Putamen (tissue), 1 donor: ENCODE measurements around the gene POP7.
"Not testable (repeated sequence)": the region's sequence is repeated elsewhere in the genome, so short reads cannot be mapped to it uniquely, and the experiment has no call there.

Experiments used
- DNase-seq: peaks from one replicate; pipeline ENCODE4 v3.0.0-alpha.2; 2016; ENCODE audit warnings: low spot score

The POP7 gene

DNA sequence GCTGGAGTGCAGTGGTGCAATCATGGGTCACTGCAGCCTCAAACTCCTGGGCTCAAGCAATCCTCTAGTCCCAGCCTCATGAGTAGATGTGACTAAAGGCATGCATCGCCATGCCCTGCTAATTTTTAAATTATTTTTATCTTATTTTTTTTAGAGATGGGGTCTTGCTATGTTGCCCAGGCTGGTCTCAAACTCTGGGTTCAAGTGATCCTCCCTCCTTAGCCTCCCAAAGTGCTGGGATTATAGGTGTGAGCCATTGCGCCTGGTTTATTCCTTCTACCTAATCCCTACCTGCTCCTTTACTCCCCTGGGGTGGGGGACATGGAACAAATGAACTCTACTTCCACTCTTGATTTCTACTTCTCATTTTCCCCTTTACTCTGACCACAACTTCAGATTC lies 18.4 kb downstream of the POP7 start:
- DNase-seq = not testable (repeated sequence)

DNA sequence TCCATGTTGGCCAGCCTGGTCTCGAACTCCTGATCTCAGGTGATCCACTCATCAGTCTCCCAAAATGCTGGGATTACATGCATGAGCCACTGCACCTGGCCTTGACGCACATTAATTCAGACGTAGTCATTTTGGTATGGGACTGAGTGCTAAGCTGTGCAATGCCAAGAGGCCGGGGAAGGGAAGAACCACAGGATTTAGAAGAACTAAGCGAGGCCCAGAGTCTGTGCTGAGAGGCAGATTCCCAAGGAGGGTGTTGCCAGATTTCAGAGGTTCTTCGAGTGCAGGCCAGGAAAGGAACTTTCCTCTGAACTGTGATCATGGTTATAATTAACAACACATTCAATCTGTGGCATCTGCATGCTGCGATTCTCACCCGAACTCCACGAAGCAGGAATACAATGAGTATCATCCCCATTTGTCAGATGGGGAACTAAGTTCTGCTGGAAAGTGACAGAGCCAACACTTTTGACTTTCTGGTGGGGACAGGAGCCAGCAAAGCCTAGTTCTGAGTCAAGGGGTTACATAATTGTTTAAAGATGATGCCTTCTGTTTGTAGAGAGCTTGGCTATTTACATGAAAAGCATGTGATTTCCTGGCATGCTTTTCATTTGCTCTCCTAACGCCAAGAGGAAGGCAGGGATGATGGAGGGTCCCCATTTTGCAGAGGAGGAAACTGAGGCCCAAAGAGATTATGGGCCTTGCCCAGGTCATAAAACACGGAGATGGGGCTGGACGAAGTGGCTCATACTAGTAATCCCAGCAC lies 21.3 kb downstream of the POP7 start:
- no peak for DNase-seq

DNA sequence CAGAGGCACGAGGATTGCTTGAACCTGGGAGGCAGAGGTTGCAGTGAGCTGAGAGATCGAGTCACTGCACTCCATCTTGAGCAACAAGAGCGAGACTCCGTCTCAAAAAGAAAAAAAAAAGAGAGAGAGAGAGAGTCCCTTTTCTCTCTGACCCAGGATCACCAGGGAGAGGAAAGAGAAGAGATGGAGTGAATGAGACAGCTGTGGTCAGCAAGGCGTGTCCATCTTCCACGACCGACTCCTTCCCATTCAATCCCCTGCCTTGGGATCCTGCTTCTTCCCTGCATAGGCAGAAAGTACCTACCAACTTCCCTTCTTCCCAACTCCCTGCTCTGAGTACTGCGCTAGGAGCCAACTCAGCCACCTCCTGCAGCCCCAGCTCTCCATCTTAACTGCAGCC lies 22.3 kb downstream of the POP7 start:
- no peak for DNase-seq

DNA sequence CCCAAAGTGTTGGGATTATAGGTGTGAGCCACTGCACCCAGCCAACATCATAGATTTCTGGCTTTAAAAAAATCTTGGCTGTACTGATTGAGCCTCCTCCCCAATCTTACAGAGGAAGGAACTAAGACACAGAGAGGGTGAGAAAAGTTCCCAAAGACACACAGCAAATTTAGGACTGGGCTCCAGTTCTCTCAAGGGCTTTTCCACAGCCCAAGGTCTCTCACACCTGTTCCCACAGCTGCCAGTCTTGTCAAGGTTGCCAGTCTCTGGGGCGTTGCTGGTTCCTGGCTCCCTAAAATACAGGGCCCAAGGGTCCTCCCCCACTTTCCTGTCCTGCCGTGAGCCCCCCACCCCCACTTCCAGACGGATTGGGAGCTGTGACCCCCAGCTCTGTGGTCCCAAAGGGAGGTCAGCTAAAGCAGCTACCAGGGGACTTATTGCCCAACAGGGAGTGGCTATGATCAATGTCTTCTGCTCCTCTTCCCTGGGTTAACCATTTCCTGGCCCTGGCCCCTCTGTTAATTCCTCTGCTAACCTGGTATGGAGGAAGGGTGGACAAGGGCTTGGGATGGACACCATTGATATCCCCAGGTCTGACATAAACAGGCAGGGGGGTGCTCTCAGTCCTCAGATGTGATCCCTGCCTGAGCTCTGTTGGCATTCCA lies 24.3 kb downstream of the POP7 start:
- no peak for DNase-seq

DNA sequence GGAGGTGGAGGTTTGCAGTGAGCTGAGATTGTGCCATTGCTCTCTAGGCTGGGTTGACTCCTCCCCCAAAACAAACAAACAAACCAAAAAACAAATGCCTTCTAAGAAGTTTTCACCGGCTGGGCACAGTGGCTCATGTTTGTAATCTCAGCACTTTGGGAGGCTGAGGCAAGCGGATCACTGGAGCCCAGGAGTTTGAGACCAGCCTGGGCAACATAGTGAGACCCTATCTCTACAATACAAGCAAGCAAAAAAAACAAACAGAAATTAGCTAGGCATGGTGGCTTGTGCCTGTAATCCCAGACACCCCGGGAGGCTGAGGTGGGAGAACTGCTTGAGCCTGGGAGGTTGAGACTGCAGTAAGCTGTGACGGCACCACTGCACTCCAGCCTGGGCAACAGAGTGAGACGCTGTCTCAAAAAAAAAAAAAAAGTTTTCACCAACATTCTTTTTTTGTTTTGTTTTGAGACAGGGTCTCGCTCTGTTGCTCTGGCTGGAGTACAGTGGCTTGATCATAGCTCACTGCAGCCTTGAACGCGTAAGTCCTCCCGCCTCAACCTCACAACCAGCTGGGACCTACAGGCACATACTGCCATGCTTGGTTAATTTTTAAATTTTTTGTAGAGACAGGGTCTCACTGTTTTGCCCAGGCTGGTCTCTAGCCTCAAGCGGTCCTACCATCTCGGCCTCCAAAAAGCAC lies 26.2 kb downstream of the POP7 start:
- DNase-seq = no peak

DNA sequence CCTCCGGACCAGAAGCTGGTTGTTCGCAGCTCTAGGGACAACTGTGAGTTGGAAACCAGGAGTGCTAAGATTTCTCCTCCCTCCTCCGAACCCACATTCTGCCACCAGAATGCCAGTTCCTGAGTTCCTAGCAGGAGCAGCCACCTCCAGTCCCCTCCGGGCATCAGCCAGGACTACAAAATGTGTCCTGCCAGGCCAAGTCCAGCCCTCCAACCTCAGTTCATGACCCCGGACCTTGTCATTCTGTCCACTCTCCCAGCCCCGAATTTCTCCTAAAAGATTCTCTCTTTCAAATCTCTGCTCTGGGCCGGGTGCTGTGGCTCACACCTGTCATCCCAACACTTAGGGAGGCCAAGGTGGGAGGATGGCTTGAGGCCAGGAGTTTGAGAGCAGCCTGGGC lies 29.8 kb downstream of the POP7 start:
- DNase-seq = no peak

DNA sequence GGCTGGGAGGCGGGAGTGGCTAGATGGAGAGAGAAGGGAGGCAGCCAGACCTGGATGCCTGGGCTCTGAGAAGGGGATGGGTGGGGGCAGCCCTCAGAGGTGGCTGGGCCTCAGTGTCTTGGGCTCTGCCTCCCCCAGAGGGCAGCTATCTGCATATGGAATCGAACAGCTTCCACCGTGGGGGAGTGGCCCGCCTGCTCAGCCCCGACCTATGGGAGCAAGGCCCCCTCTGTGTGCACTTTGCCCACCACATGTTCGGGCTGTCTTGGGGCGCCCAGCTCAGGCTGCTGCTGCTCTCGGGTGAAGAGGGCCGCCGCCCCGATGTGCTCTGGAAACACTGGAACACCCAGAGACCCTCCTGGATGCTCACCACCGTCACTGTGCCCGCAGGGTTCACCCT lies 30.8 kb downstream of the POP7 start:
- DNase-seq = no peak

DNA sequence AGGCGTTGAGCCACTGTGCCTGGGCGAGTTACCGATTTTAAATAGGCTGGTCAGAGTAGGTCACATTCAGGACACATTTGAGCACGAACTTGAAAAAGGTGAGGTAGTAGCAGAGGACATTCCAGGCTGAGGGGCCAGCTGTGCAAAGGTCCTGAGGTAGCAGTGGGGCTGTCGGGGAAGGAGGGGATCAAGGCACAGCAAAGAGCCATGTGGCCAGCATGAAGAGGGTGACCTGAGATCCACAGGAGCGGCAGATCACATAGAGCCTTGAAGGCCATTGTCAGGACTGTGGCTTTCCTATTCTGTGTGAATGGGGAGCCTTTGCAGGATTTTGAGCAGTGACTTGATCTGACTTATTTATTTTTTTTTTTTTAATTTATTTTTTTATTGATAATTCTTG lies 34.0 kb downstream of the POP7 start:
- DNase-seq = no peak

DNA sequence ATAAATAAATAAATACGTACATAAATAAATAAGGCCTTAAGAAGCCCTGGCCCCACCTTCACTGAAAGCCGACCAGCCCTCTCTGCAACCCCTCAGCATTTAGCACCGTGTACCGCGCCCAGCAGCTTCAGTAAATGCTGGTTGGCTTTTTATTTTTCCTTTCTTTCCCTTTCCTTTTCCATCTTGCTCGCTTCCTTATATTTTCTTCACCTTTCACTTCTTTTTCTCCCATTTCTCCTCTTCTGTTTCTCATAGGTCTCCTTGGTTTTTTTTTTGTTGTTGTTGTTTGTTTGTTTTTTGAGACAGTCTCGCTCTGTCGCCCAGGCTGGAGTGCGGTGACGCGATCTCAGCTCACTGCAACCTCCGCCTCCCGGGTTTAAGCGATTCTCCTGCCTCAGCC lies 38.7 kb downstream of the POP7 start:
- DNase-seq = no peak

DNA sequence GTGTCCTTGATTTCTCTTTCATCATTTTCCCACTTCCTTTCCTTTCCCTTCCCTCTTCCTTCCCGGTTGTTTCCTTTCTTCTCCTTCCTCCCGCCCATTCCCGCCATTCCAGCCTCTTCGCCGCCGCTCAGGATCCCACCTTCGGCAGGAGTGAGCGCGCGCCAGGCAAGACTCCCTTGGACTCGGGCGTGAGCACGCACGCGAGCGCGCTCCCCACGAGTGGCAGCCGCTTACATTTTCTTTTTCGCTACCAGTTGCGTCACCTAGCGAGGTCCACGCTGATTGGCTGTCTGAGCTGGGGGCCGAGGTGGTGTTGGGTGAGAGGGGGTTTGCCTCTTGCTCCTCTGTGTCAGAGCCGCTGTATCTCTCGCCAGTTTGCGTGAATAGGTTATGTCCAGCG lies 39.3 kb downstream of the POP7 start:
- DNase-seq = peak; percentile 59

DNA sequence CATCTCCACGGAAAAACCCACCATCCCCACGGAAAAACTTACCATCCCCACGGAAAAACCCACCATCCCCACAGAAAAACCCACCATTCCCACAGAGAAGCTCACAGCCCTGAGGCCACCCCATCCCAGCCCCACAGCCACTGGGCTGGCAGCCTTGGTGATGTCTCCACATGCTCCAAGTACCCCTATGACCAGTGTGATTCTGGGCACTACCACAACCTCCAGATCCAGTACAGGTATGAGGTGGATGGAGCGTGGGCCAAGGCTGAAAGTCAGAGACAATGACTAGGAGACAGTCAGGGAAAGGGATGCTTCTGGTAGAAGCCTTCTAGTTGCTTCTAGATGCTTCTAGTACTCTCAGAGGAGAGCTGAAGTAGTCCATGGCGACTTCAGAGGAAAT lies 47.1 kb downstream of the POP7 start:
- DNase-seq = no peak

DNA sequence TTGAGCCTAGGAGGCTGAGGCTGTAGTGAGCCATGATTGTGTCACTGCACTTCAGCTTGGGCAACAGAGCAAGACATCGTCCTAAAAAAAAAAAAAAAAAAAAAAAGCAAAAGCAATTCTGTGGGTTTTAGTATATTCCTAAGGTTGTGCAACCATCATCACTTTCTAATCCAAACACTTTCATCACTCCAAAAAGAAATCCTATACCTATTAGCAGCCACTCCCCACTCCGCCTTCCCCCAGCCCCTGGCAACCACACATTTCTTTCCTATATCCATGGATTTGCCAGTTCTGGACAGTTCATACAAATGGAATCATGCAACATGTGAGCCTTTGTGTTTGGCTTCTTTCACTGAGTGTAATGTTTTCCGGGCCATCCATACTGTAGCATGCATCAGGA lies 47.8 kb downstream of the POP7 start:
- DNase-seq = no peak
